GM12873 (cell line): ENCODE results near the gene HOXC9.

Experiments
- TF ChIP-seq, protein P1 (sequence below): IDR thresholded peaks from 2 replicates; pipeline ENCODE4 v1.5.1; 2012; ENCODE audit warnings: low read depth, mild to moderate bottlenecking, moderate library complexity, low read length, control low read depth; ENCODE audit not compliant: insufficient read depth; ENCODE audit errors: missing control alignments

The HOXC9 gene

DNA sequence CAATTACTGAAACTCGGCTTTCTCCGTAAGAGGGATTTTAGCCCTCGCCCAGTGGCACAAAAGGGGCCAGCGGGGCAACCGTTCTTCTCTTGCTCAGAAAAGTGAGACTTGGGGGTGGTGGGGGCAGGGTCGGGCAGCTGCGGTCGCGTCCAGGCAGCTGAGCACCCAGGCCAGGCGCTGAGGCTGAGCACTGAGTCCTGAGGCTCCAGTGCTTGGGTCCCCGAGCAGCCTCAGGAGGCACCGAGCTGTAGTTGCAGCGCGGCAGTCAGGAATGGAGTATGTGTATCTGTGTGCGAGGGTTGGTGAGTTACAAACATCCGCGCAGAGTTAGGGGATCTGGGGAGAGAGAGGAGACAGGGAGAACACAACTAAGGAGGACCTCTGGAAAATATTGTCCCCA lies 24.2 kb downstream of the HOXC9 start:
- TF ChIP-seq, protein P1, sequence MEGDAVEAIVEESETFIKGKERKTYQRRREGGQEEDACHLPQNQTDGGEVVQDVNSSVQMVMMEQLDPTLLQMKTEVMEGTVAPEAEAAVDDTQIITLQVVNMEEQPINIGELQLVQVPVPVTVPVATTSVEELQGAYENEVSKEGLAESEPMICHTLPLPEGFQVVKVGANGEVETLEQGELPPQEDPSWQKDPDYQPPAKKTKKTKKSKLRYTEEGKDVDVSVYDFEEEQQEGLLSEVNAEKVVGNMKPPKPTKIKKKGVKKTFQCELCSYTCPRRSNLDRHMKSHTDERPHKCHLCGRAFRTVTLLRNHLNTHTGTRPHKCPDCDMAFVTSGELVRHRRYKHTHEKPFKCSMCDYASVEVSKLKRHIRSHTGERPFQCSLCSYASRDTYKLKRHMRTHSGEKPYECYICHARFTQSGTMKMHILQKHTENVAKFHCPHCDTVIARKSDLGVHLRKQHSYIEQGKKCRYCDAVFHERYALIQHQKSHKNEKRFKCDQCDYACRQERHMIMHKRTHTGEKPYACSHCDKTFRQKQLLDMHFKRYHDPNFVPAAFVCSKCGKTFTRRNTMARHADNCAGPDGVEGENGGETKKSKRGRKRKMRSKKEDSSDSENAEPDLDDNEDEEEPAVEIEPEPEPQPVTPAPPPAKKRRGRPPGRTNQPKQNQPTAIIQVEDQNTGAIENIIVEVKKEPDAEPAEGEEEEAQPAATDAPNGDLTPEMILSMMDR = no peak

DNA sequence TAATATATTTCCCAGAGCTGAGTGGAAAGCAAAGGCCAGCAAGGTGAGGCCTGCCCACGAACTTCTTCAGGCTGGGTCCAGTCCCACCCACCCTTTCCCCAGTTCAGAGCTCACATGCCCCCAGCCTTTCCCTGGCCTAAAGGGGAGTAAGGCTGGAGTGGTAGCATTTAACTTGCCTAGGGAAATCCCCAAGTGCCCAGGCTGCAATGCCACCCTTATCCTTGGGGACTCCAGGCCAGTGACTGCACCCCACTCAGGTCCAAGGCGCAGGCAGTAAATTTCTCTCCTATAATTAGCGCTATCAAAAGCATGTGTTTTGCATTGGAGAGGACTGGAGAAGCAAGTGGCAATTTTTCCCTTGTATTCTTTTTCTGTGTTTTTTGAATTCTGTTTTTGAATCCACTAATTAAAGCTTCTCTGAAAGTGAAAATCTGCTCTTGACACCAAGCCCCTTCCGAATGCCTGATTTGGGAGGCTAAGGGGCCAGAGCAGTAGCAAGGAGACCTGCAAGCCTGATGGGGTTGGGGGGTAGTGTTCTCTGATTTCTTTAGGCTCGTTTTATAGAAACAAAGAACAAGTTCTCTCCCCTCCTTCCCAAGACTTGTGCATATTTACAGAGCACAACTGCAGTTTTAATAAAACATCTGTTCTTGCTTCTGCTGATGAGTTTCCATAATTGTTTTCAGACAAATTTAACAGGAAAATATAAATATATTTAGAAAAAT lies 24.8 kb downstream of the HOXC9 start:
- TF ChIP-seq, protein P1 = no peak

DNA sequence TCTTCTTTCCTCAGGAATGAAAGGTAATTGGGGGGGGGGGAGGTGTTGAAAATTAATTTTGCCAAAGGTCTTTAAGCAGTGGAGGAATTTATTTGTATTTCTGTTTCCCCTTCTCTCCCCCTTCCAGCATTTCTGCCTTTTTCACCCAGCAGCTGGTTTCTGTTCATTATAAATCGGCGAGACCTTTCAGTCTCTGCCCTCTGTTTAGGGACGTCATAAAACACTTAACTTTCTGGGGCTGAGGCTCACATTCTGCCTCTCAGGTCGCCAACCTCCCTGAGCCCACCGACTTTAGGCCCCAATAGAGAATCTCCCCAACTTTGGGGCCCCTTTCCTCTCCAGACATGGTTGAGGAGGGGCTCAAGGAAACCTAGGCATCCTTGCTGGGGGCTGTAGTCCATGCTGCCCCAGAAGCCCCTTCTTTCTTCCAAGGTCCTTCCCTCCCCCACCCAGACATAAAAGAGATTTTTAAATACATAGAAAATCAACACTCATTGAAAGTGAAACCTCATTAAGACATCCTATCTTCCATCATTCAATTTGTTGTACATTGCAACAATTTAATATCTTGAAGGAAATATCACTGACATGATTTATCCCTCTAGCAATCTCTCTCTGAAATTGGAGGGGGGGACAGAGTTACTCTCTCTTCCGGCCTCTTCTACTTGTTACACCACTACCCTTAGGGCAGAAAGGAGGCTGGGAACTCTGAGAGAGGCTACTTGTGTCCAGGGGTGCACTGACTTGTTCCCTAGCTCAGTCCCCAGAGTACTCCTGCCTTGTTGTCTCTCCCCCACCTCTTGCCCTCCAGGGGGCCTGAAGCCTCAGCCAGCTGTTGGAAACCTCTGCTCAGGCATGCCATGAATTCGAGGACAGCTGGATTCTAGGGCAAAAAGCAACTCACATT lies 25.8 kb downstream of the HOXC9 start:
- TF ChIP-seq, protein P1 = no peak

DNA sequence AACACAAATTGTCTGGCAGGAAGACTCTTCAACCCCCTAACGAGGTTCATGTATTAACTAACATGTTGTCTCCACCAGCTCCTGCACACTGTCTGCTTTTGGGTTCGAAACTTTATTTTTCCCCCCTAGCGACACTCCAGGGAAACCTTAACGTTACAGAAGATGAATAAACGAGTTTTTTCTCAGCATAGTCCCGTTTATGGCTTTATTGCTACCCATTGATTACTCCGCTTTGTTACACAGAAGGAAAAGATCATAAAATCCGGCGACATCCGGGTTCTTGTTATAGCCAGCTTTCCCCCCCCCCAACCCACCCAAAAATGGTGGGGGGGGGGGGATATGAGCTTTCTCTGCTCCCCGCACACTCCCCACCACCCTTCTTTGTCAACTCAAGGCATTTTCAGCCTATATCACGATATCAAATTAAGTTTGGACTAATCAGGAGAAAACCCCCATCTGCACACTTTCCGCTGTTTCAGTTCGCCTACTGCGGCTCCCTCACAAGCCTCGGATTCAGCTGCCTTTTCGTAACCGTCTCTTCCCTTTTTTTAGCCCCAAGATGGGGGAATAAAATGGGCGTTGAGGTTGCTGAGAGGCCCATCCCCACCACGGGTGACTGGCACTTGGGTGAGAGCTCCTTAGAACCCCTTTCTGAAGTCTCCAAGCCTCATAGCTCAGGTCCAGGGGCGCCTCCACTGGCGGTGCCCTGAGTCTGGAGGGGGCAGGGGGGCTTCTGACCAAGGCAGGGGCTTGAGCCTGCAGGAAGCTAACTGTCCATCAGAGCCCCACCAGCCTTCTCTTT lies 26.9 kb downstream of the HOXC9 start:
- TF ChIP-seq, protein P1 = no peak

DNA sequence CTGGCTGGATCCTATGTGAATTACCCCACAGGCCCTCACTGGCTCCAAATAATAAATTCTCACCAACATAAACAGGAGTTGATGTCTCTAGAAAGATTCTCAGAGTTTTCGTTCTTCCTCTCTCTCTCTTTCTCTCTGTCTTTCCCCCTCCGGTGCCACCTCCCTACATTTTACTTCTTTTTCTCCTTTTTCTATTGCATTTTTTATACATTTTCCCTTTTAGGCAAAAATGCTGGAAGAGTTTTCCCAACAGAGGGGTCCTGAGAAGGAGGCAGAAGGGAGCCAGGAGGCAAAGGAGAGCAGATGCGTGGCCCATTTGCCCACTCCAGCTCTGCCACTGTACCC lies 27.5 kb downstream of the HOXC9 start:
- TF ChIP-seq, protein P1 = no peak

DNA sequence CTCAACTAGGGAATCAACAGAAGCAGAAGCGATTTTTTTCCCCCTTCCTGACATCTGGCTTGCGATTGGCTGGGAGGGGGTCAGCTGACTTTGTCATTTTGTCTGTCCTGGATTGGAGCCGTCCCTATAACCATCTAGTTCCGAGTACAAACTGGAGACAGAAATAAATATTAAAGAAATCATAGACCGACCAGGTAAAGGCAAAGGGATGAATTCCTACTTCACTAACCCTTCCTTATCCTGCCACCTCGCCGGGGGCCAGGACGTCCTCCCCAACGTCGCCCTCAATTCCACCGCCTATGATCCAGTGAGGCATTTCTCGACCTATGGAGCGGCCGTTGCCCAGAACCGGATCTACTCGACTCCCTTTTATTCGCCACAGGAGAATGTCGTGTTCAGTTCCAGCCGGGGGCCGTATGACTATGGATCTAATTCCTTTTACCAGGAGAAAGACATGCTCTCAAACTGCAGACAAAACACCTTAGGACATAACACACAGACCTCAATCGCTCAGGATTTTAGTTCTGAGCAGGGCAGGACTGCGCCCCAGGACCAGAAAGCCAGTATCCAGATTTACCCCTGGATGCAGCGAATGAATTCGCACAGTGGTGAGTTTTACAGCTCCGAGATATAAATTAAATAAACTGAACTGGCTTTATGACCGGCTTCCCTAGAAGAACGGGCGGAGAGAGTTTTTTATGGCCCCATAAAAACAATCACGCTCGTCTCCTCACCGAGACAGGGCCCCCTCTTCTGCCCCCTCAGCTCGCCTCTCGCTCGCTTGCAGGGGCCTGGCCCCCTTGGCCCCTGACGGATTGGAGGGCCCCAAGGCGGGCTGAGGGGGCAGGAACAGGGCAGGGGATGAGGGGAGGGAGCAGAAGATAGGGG lies 28.6 kb downstream of the HOXC9 start, which contains the start of gene HOXC6:
Gene HOXC6, plus strand, starts transcription at position 127 of the 888 bp plus-strand sequence. Its CDS starts 82 bp downstream, at position 209.
- TF ChIP-seq, protein P1 = no peak
